Measurements from ENCODE around the gene GRIN1. TPM values are rescaled to one million over a fixed set of nuclear protein-coding genes. Genes with fewer than 3 reads are reported as not detected.

Gene GRIN1
- polyA plus RNA-seq (2013, experiment 1 of 2) = not detected
- not detected for polyA plus RNA-seq (2013, experiment 2 of 2)

- peaks cover 4% of the 10 kb centered on the region for H3K4me1 ChIP-seq (ENCODE audit: control insufficient read depth, insufficient read depth, low read length, poor library complexity, severe bottlenecking)
- WGBS, 2 experiments (ENCODE audit: insufficient coverage in 2 of 2) = 11 to 12% methylated on average over 55 to 97 of the region's 104 CpGs
- H3K36me3 ChIP-seq (ENCODE audit: control insufficient read depth, insufficient read depth, low read length) = no peaks in the 10 kb centered on the region
- H3K4me3 ChIP-seq (ENCODE audit: extremely low read depth, insufficient read depth, low read length, poor library complexity, severe bottlenecking) = no peak within 1 kb of the TSS
- no peak within 1 kb of the TSS for H3K27ac ChIP-seq (ENCODE audit: low read depth, low read length, severe bottlenecking)
- H3K9me3 ChIP-seq (ENCODE audit: control insufficient read depth, low read length) = no peaks in the 10 kb centered on the region
These were observed at the start of gene GRIN1 for GRCh38 chr9:137138722-137139467. GRIN1 (plus strand) TSS chr9:137139154; CDS start chr9:137139487, 333 bp downstream.

- 96% methylated on average over 9 to 11 of the region's 11 CpGs for WGBS, 2 experiments (ENCODE audit: insufficient coverage in 2 of 2)
These were observed 49.6 kb upstream of the GRIN1 start for GRCh38 chr9:137089232-137089947.

DNA sequence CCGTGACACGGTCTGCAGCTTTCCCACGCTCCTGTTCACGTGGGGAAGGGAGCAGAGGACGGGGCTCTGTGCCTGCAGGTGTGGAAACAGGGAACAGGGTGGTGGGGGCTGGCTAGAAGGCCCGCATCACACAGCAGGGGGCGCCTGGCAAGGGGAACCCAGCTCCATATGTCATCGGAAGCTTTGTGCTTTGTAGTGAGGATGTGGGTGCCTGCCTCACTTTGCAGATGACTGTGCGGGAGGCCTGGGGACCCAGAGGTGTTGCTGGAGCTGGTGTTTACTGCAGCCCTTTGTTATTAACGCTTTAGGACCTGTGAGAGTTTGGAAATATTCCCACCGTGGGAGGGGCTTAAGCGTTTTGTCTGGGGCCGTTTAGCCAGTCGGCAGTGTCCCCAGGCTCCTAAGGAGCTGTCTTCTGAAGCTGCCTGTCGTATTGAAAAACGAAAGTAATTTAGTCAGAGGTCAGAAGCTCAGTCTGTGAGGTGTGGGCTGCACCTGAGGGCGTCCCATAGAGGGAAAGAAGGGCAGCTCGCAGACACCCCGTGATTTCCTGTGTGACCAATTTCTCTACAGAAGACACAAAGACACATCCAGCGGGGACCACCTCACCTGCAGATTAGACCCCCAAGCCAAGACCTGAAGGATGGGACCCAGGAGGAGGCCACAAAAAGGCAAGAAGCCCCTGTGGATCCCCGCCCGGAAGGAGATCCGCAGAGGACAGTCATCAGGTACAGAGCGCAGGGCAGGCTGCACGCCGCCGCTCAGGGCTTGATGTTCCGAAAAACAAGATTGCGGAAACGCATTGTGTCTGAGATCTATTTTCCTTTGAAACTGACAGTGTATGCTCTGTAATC, 43.1 kb upstream of the GRIN1 start:
- H3K4me3 ChIP-seq (ENCODE audit: extremely low read depth, insufficient read depth, low read length, poor library complexity, severe bottlenecking) = no peak overlapping the region
- no peak overlapping the region for H3K27ac ChIP-seq (ENCODE audit: low read depth, low read length, severe bottlenecking)
- H3K4me1 ChIP-seq (ENCODE audit: control insufficient read depth, insufficient read depth, low read length, poor library complexity, severe bottlenecking) = no peaks in the 10 kb centered on the region
- H3K36me3 ChIP-seq (ENCODE audit: control insufficient read depth, insufficient read depth, low read length) = peaks cover 60% of the 10 kb centered on the region
- 90 to 92% methylated on average over 27 to 29 of the region's 30 CpGs for WGBS, 2 experiments (ENCODE audit: insufficient coverage in 2 of 2)
- H3K9me3 ChIP-seq (ENCODE audit: control insufficient read depth, low read length) = no peaks in the 10 kb centered on the region

More at GRCh38 chr9:137089232-137089947, 49.6 kb upstream of the GRIN1 start:
- no peak overlapping the region for H3K27ac ChIP-seq (ENCODE audit: low read depth, low read length, severe bottlenecking)
- peaks cover 46% of the 10 kb centered on the region for H3K36me3 ChIP-seq (ENCODE audit: control insufficient read depth, insufficient read depth, low read length)
- H3K4me3 ChIP-seq (ENCODE audit: extremely low read depth, insufficient read depth, low read length, poor library complexity, severe bottlenecking) = no peak overlapping the region
- H3K9me3 ChIP-seq (ENCODE audit: control insufficient read depth, low read length) = no peaks in the 10 kb centered on the region
- peaks cover 3% of the 10 kb centered on the region for H3K4me1 ChIP-seq (ENCODE audit: control insufficient read depth, insufficient read depth, low read length, poor library complexity, severe bottlenecking)

GRCh38 chr9:137096785-137097546, 42.0 kb upstream of the GRIN1 start:
- H3K9me3 ChIP-seq (ENCODE audit: control insufficient read depth, low read length) = peaks cover 6% of the 10 kb centered on the region
- 96 to 97% methylated on average over 27 to 28 of the region's 31 CpGs for WGBS, 2 experiments (ENCODE audit: insufficient coverage in 2 of 2)
- no peak overlapping the region for H3K4me3 ChIP-seq (ENCODE audit: extremely low read depth, insufficient read depth, low read length, poor library complexity, severe bottlenecking)
- H3K27ac ChIP-seq (ENCODE audit: low read depth, low read length, severe bottlenecking) = no peak overlapping the region
- H3K36me3 ChIP-seq (ENCODE audit: control insufficient read depth, insufficient read depth, low read length) = peaks cover 61% of the 10 kb centered on the region
- H3K4me1 ChIP-seq (ENCODE audit: control insufficient read depth, insufficient read depth, low read length, poor library complexity, severe bottlenecking) = no peaks in the 10 kb centered on the region

DNA sequence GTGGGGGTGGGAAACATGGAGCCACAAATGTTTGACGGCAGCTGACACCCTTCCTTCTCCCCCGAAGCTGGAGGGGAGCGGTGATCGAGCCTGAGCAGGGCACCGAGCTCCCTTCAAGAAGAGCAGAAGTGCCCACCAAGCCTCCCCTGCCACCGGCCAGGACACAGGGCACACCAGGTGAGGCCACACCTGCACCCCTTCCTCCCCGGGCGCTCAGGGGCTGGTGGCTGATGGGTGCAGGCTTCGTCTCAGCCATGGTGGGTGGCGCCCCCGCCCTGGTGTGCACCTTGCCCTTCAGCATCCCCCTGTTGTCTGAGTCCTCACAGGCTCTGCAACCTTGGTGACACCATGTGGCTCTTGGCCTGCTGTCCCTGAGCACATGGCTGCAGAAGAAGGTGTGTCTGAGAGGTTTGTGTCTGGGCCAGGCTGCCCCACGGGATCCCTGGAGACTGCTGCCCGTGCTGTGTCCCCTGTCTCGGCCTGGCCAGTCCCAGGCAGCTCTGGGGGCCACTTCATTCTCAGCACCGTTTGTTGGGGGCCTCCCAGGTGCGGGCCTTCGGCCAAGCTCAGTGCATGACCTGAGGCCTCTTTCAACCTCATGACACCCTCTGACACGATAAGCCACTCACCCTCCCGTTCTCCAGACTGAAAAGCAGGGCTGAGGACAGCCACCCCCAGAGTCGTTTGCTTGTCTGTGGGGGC, 41.0 kb upstream of the GRIN1 start:
- 92 to 94% methylated on average over 15 to 20 of the region's 20 CpGs for whole genome bisulfite sequencing, 2 experiments (ENCODE audit: insufficient coverage in 2 of 2)
- Histone ChIP-seq H3K9me3 (ENCODE audit: control insufficient read depth, low read length) (peaks cover 12% of the 10 kb centered on the region), H3K36me3 (ENCODE audit: control insufficient read depth, insufficient read depth, low read length) (peaks cover 62% of the 10 kb centered on the region), H3K4me3 (ENCODE audit: extremely low read depth, insufficient read depth, low read length, poor library complexity, severe bottlenecking) (no peak overlapping the region), H3K27ac (ENCODE audit: low read depth, low read length, severe bottlenecking) (no peak overlapping the region), H3K4me1 (ENCODE audit: control insufficient read depth, insufficient read depth, low read length, poor library complexity, severe bottlenecking) (no peaks in the 10 kb centered on the region)

- no peak overlapping the region for H3K27ac ChIP-seq (ENCODE audit: low read depth, low read length, severe bottlenecking)
- H3K36me3 ChIP-seq (ENCODE audit: control insufficient read depth, insufficient read depth, low read length) = peaks cover 71% of the 10 kb centered on the region
- no peak overlapping the region for H3K4me3 ChIP-seq (ENCODE audit: extremely low read depth, insufficient read depth, low read length, poor library complexity, severe bottlenecking)
- H3K4me1 ChIP-seq (ENCODE audit: control insufficient read depth, insufficient read depth, low read length, poor library complexity, severe bottlenecking) = no peaks in the 10 kb centered on the region
- WGBS, 2 experiments (ENCODE audit: insufficient coverage in 2 of 2) = 95 to 98% methylated on average over 14 of the region's 14 CpGs
- peaks cover 15% of the 10 kb centered on the region for H3K9me3 ChIP-seq (ENCODE audit: control insufficient read depth, low read length)
These were observed 39.7 kb upstream of the GRIN1 start for GRCh38 chr9:137099231-137099630.

GRCh38 chr9:137103206-137103999, 35.6 kb upstream of the GRIN1 start:
- H3K4me3 ChIP-seq (ENCODE audit: extremely low read depth, insufficient read depth, low read length, poor library complexity, severe bottlenecking) = no peak overlapping the region
- H3K36me3 ChIP-seq (ENCODE audit: control insufficient read depth, insufficient read depth, low read length) = peaks cover 84% of the 10 kb centered on the region
- no peak overlapping the region for H3K27ac ChIP-seq (ENCODE audit: low read depth, low read length, severe bottlenecking)
- no peaks in the 10 kb centered on the region for H3K4me1 ChIP-seq (ENCODE audit: control insufficient read depth, insufficient read depth, low read length, poor library complexity, severe bottlenecking)
- peaks cover 15% of the 10 kb centered on the region for H3K9me3 ChIP-seq (ENCODE audit: control insufficient read depth, low read length)
- 92 to 94% methylated on average over 37 of the region's 37 CpGs for WGBS, 2 experiments (ENCODE audit: insufficient coverage in 2 of 2)

GRCh38 chr9:137105814-137106661, 32.9 kb upstream of the GRIN1 start:
- WGBS, 2 experiments (ENCODE audit: insufficient coverage in 2 of 2) = 95 to 97% methylated on average over 18 to 21 of the region's 31 CpGs
- H3K4me1 ChIP-seq (ENCODE audit: control insufficient read depth, insufficient read depth, low read length, poor library complexity, severe bottlenecking) = no peaks in the 10 kb centered on the region
- H3K27ac ChIP-seq (ENCODE audit: low read depth, low read length, severe bottlenecking) = no peak overlapping the region
- H3K9me3 ChIP-seq (ENCODE audit: control insufficient read depth, low read length) = peaks cover 15% of the 10 kb centered on the region
- H3K4me3 ChIP-seq (ENCODE audit: extremely low read depth, insufficient read depth, low read length, poor library complexity, severe bottlenecking) = no peak overlapping the region
- H3K36me3 ChIP-seq (ENCODE audit: control insufficient read depth, insufficient read depth, low read length) = peaks cover 81% of the 10 kb centered on the region

Data from mesodermal cell (in vitro differentiated cells).